DND-41 (cell line): ENCODE results near the gene TMED6.

Experiments used
- CTCF ChIP-seq: IDR thresholded peaks from 2 replicates; pipeline ENCODE4 v1.5.1; 2012; ENCODE audit warnings: borderline replicate concordance, low read length, moderate library complexity, mild to moderate bottlenecking; ENCODE audit not compliant: poor library complexity, severe bottlenecking; ENCODE audit errors: extremely low read depth
- EZH2 ChIP-seq: IDR thresholded peaks from 3 replicates; pipeline ENCODE4 v1.6.1; 2012; ENCODE audit warnings: borderline replicate concordance, low read depth, mild to moderate bottlenecking, moderate library complexity, low read length, inconsistent platforms; ENCODE audit not compliant: severe bottlenecking

- TF ChIP-seq CTCF (no peak), EZH2 (no peak)
Measured at GRCh38 chr16:69302301-69302700, 49.3 kb downstream of the TMED6 start.
